Right atrium auricular region (tissue), 2 donors: ENCODE data around the gene PPM1H. TPM values are rescaled to one million over a fixed set of nuclear protein-coding genes. Genes with fewer than 3 reads are reported as not detected.

Source experiments
- DNase-seq: peaks from one replicate; pipeline ENCODE4 v3.0.0-alpha.2; 2019; ENCODE audit warnings: low spot score
- H3K27ac ChIP-seq, 2 donors: fragments of 200-600 bp; sonication (generic); 1 replicate in 1 of 2; 2 replicates in 1 of 2; pipeline ENCODE4 v1.5.1; 2016 to 2019
- H3K27me3 ChIP-seq, 2 donors: fragments of 200-600 bp; sonication (generic); one replicate each; pipeline versions ENCODE4 v1.5.1 to v1.6.0; 2017 to 2019
- H3K36me3 ChIP-seq: fragments of 200-600 bp; sonication (generic); one replicate; pipeline ENCODE4 v1.5.1; 2016
- H3K4me1 ChIP-seq, 2 donors: fragments of 200-600 bp; sonication (generic); one replicate each; pipeline versions ENCODE4 v1.5.1 to v1.6.0; 2017 to 2019
- H3K4me3 ChIP-seq, 2 donors: fragments of 200-600 bp; sonication (generic); 1 replicate in 1 of 2; 2 replicates in 1 of 2; pipeline ENCODE4 v1.5.1; 2017 to 2019; ENCODE audit warnings: mild to moderate bottlenecking in 1 of 2, moderate library complexity in 1 of 2
- H3K9me3 ChIP-seq, 2 donors: fragments of 200-600 bp; sonication (generic); one replicate each; pipeline ENCODE4 v1.5.1; 2019
- CTCF ChIP-seq, 2 donors: fragments of 200-600 bp; sonication (generic); IDR thresholded peaks; one replicate each; pipeline ENCODE4 v1.5.1; 2019; ENCODE audit warnings: antibody characterized with exemption in 2 of 2
- total RNA-seq, 2 donors: library from RNA; depleted of rRNA; stranded (reverse); fragments of >200 nt; gene quantifications; one replicate each; pipeline ENCODE4 v1.1.0, GENCODE V29; 2016

PPM1H gene
- total RNA-seq, 2 donors from 2014 or later, result 3.1 to 5.0 TPM

- peak; percentile 91 to 95 for TF ChIP-seq CTCF (IDR thresholded peaks at IDR 0.05)
- no peaks in the 10 kb centered on the region for H3K9me3 ChIP-seq
- H3K4me1 ChIP-seq, result no peaks in the 10 kb centered on the region
Observed at GRCh38 chr12:62793256-62794217, 141.4 kb downstream of the PPM1H start.

GRCh38 chr12:62792236-62792870, 142.6 kb downstream of the PPM1H start:
- Histone ChIP-seq H3K4me1 (peaks cover 0 to 6% of the 10 kb centered on the region in 2 donors), H3K27me3 (no peaks in the 10 kb centered on the region), H3K9me3 (no peaks in the 10 kb centered on the region), H3K27ac (no peak overlapping the region), H3K36me3 (no peaks in the 10 kb centered on the region), H3K4me3 (no peak overlapping the region)
- DNase-seq, result no peak
- no peak for TF ChIP-seq CTCF (IDR thresholded peaks at IDR 0.05)

More at GRCh38 chr12:62793256-62794217, 141.4 kb downstream of the PPM1H start:
- DNase-seq, result peak; percentile 94
- Histone ChIP-seq H3K27ac (no peak overlapping the region), H3K27me3 (no peaks in the 10 kb centered on the region), H3K4me3 (no peak overlapping the region), H3K36me3 (no peaks in the 10 kb centered on the region)

- peaks cover 0 to 20% of the 10 kb centered on the region in 2 donors for H3K4me1 ChIP-seq
- H3K27ac ChIP-seq, result peak overlapping the region in 1 of 2 donors; percentile 32
- no peaks in the 10 kb centered on the region for H3K9me3 ChIP-seq
- H3K36me3 ChIP-seq, result no peaks in the 10 kb centered on the region
- no peaks in the 10 kb centered on the region for H3K27me3 ChIP-seq
- no peak for TF ChIP-seq CTCF (IDR thresholded peaks at IDR 0.05)
- H3K4me3 ChIP-seq, result no peak overlapping the region
- DNase-seq, result no peak
Observed at GRCh38 chr12:62789851-62790250, 145.1 kb downstream of the PPM1H start.

- H3K4me3 ChIP-seq, result no peak overlapping the region
- no peaks in the 10 kb centered on the region for H3K27me3 ChIP-seq
- no peak for TF ChIP-seq CTCF (IDR thresholded peaks at IDR 0.05)
- no peak overlapping the region for H3K27ac ChIP-seq
- peaks cover 0 to 20% of the 10 kb centered on the region in 2 donors for H3K4me1 ChIP-seq
- no peak for DNase-seq
- no peaks in the 10 kb centered on the region for H3K9me3 ChIP-seq
- H3K36me3 ChIP-seq, result no peaks in the 10 kb centered on the region
Observed at GRCh38 chr12:62787611-62788010, 147.3 kb downstream of the PPM1H start.

- peak overlapping the region in 1 of 2 donors; percentile 69 for H3K27ac ChIP-seq
- H3K4me1 ChIP-seq, result peaks cover 0 to 20% of the 10 kb centered on the region in 2 donors
- no peak for TF ChIP-seq CTCF (IDR thresholded peaks at IDR 0.05)
Observed at GRCh38 chr12:62787023-62787422, 147.9 kb downstream of the PPM1H start.

More at GRCh38 chr12:62787023-62787422, 147.9 kb downstream of the PPM1H start:
- no peaks in the 10 kb centered on the region for H3K36me3 ChIP-seq
- no peak overlapping the region for H3K4me3 ChIP-seq
- no peak for DNase-seq
- no peaks in the 10 kb centered on the region for H3K27me3 ChIP-seq
- no peaks in the 10 kb centered on the region for H3K9me3 ChIP-seq
